Mucosa of descending colon (tissue), 3 donors: ENCODE measurements around the gene GNPTAB. TPM values are rescaled to one million over a fixed set of nuclear protein-coding genes. Genes with fewer than 3 reads are reported as not detected.

Experiments used
- ATAC-seq: fragments of 200-7000 bp; cut with Tn5 transposase; one replicate; pipeline ENCODE4 v1.9.1; 2020; ENCODE audit warnings: mild to moderate bottlenecking, moderate library complexity
- DNase-seq, 3 donors: peaks; one replicate each; pipeline ENCODE4 v3.0.0-alpha.2; 2020
- H3K36me3 ChIP-seq: fragments of 200-600 bp; one replicate; pipeline ENCODE4 v1.8.0; 2021; ENCODE audit warnings: low read depth, mild to moderate bottlenecking
- H3K4me1 ChIP-seq: fragments of 200-600 bp; one replicate; pipeline ENCODE4 v1.8.0; 2021; ENCODE audit warnings: low read depth, mild to moderate bottlenecking
- H3K4me3 ChIP-seq: fragments of 200-600 bp; one replicate; pipeline ENCODE4 v1.8.0; 2021; ENCODE audit warnings: mild to moderate bottlenecking
- H3K9me3 ChIP-seq: fragments of 200-600 bp; one replicate; pipeline ENCODE4 v1.8.0; 2021; ENCODE audit warnings: mild to moderate bottlenecking
- intact Hi-C, 2 donors: fragments of 100-400 bp; cut with DNase I in 1 of 2; cut with micrococcal nuclease in 1 of 2; formaldehyde crosslinking; loops; one replicate each; pipeline versions ENCODE4 v1.11.0 to v1.11.1; 2022; cut with DNase I, micrococcal nuclease
- total RNA-seq, 3 donors: library from RNA; stranded (reverse); fragmentation: NEBNext Ultra II Directional in 2 of 3; extraction: Animal tissue kit (Norgen Biotek cat#: 25700) in 2 of 3; gene quantifications; one replicate each; pipeline versions ENCODE4 v1.2.1 to v1.2.4, GENCODE V29; 2021 to 2023
- TF ChIP-seq, protein P1 (sequence below): fragments of 200-600 bp; IDR thresholded peaks from one replicate; pipeline ENCODE4 v1.8.0; 2022; ENCODE audit warnings: antibody characterized with exemption, mild to moderate bottlenecking
- donor health status: DM: no; HTN: no; CAD: no; lungs with moderate emphysema.
- donor health status: DM: no; HTN: no; CAD: no.
- donor health status: DM: no; HTN: yes; CAD: no.

Gene GNPTAB
- total RNA-seq, 3 donors from 2014 or later: 62.9 to 104 (median 88.9) TPM

DNA sequence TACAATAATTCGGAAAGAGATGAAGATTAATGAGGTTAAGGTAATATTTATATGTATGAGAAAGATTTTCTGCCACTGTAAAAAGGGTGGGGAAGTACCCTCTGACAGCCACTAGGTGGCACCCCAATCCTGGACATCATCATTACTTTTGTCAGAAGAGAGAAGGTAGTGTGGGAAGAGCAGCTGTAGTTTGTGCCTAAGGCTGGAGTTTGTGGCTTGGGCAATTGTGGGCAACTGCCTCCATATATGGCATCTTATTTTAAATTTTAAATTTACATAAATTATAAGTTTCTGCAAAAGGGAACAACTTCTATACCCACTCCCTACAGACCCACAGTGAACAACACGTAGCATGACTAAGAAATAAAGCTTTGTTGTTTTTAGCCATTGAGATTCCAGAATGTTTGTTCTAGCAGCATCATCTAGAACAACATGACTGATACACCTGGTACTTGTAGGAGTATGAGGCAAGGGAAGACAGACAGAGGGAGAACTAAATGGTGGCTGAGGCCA is 57.1 kb downstream of the GNPTAB start:
- DNase-seq: peak in 2 of 3 donors; percentile 47 to 66
- TF ChIP-seq, protein P1, sequence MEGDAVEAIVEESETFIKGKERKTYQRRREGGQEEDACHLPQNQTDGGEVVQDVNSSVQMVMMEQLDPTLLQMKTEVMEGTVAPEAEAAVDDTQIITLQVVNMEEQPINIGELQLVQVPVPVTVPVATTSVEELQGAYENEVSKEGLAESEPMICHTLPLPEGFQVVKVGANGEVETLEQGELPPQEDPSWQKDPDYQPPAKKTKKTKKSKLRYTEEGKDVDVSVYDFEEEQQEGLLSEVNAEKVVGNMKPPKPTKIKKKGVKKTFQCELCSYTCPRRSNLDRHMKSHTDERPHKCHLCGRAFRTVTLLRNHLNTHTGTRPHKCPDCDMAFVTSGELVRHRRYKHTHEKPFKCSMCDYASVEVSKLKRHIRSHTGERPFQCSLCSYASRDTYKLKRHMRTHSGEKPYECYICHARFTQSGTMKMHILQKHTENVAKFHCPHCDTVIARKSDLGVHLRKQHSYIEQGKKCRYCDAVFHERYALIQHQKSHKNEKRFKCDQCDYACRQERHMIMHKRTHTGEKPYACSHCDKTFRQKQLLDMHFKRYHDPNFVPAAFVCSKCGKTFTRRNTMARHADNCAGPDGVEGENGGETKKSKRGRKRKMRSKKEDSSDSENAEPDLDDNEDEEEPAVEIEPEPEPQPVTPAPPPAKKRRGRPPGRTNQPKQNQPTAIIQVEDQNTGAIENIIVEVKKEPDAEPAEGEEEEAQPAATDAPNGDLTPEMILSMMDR: peak; percentile 83
- Histone ChIP-seq H3K4me1 (peaks cover 7% of the 10 kb centered on the region), H3K36me3 (peaks cover 6% of the 10 kb centered on the region), H3K9me3 (no peaks in the 10 kb centered on the region), H3K4me3 (no peak overlapping the region)
- intact Hi-C loops: loop anchor here in 1 of 2 donors (5.0 kb wide), 1 partner anchor 59 kb away; the partner anchor contains the start of gene GNPTAB
- peak; percentile 93 for ATAC-seq

DNA sequence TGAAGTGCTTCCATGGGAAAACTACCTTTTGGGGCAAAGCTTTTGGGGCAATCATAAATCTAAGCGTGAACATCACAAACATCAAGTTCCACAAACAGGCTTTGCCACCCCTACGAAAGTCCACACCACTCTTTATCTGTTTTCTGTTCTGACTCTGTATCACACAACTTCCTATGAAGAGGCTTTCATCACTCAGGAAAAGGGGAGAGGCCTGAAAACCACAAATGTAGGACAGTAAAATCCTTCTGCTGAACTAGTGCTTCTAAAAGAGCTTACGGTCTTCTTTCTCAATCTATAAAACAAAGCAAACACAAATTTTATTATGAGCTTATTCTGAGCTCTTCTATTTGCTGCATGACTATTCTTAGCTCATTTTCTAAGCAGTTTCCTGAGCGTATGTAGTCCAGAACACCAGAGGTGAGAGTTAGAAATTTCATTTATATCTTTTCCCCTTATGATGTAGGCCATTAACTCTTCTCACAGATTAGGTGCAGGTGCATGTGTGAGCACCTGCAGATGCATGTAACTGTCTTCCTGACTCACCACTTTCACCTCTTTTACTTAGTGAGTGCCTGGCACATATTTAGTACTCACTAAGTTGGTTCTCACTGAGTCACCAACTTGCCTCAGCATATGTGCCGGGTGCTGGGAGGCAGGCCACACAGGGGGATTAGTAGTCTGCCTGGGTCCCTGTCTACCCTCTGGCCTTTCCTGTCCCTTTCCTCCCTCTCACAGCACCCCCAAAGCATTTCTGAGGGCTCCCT is 58.6 kb downstream of the GNPTAB start:
- Histone ChIP-seq H3K36me3 (peaks cover 6% of the 10 kb centered on the region), H3K4me1 (peaks cover 7% of the 10 kb centered on the region), H3K4me3 (no peak overlapping the region), H3K9me3 (no peaks in the 10 kb centered on the region)
- intact Hi-C loops: loop anchor here in 1 of 2 donors (5.0 kb wide), 1 partner anchor 60 kb away; the partner anchor contains the start of gene GNPTAB
- ATAC-seq (peak; percentile 34), DNase-seq (no peak)
- TF ChIP-seq, protein P1: peak; percentile 7

DNA sequence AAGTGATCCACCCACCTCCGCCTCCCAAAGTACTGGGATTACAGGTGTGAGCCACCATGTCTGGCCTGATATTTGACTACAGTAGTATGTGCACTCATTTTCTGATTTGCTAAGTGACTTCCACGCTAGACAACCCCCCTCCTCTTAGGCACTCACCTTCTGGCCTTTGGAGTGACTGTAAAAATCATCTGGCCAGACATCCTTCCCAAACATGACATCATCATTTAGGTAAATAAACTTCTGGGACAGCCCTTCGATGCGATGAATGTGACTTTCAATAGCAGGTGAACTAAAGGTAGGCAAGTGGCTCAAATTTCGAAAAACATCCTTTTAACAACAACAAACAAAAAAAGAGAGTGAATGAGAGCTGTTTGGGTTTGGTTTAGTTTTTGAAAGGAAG is 60.9 kb downstream of the GNPTAB start:
- Histone ChIP-seq H3K9me3 (no peaks in the 10 kb centered on the region), H3K36me3 (peaks cover 12% of the 10 kb centered on the region), H3K4me1 (peaks cover 7% of the 10 kb centered on the region), H3K4me3 (no peak overlapping the region)
- no peak for DNase-seq
- intact Hi-C loops: loop anchor here in 1 of 2 donors (5.0 kb wide), 1 partner anchor 62 kb away; the partner anchor contains the start of gene GNPTAB
- ATAC-seq: no peak
- TF ChIP-seq, protein P1: no peak

DNA sequence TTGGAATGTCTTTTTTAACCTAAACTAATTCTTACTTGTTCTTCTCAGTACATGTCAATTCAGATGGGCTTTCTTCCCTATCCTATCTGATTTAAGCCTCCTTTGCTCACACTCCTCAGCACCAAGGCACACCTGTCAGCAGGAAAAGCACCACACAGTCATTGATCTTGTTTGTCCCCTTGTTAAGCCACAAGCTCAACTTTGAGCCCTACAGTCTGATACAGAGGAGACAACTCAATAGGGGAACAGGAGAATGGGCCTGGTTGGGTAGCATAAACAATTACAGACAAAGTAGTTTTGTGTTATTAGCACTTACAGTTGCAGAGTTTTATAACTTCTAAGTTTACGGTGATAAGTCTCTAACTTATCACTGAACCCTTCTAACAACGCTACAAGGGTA is 62.0 kb downstream of the GNPTAB start:
- Histone ChIP-seq H3K9me3 (no peaks in the 10 kb centered on the region), H3K4me3 (no peak overlapping the region), H3K4me1 (peaks cover 10% of the 10 kb centered on the region), H3K36me3 (peaks cover 9% of the 10 kb centered on the region)
- intact Hi-C loops: no loop called here
- TF ChIP-seq, protein P1: no peak
- ATAC-seq (no peak), DNase-seq (no peak)

DNA sequence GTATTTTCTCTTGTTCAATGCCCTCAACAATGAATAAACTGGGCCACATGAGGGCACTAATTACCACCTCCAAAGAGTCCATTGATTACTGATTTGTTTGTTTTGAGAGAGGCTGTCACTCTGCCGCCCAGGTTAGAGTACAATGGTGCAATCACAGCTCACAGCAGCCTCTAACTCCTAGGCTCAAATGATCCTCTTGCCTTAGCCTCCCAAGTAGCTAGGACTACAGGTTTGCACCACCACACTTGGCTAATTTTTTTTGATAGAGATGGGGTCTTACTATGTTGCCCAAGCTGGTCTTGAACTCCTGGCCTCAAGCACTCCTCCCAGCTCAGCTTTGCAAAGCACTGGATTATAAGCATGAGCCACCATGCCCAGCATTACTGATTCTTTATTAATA is 63.2 kb downstream of the GNPTAB start:
- Histone ChIP-seq H3K4me1 (peaks cover 9% of the 10 kb centered on the region), H3K4me3 (no peak overlapping the region), H3K9me3 (no peaks in the 10 kb centered on the region), H3K36me3 (peaks cover 6% of the 10 kb centered on the region)
- intact Hi-C loops: no loop called here
- DNase-seq (no peak), ATAC-seq (no peak)
- TF ChIP-seq, protein P1: no peak
